ENCODE measurements around the gene NF2.

- TF ChIP-seq EZH2phosphoT487 (IDR thresholded peaks at IDR 0.05; ENCODE audit: insufficient read depth, low read depth) (no peak), EZH2 (IDR thresholded peaks at IDR 0.05; ENCODE audit: insufficient read depth, poor library complexity, severe bottlenecking) (no peak)
Observed at GRCh38 chr22:29737251-29738117, 134.1 kb downstream of the NF2 start.
